H4 (cell line): Measurements from ENCODE around the gene TMTC2. TPM values are rescaled to one million over a fixed set of nuclear protein-coding genes. Genes with fewer than 3 reads are reported as not detected.

Experiments used
- DNase-seq: peaks from one replicate; pipeline ENCODE4 v3.0.0-alpha.2; 2015; ENCODE audit warnings: low spot score
- total RNA-seq: library from RNA; depleted of rRNA; stranded (reverse); fragments of >200 nt; shearing (Covaris generic); gene quantifications from 2 replicates; pipeline ENCODE4 v1.2.3, GENCODE V29; 2014

The TMTC2 gene
- total RNA-seq, 1 experiment from 2014 or later, result 2.6 TPM

- DNase-seq, result no peak
These were observed 193.8 kb downstream of the TMTC2 start for GRCh38 chr12:82880442-82880901.

GRCh38 chr12:82883394-82884355 lies 197.0 kb downstream of the TMTC2 start:
- no peak for DNase-seq

DNA sequence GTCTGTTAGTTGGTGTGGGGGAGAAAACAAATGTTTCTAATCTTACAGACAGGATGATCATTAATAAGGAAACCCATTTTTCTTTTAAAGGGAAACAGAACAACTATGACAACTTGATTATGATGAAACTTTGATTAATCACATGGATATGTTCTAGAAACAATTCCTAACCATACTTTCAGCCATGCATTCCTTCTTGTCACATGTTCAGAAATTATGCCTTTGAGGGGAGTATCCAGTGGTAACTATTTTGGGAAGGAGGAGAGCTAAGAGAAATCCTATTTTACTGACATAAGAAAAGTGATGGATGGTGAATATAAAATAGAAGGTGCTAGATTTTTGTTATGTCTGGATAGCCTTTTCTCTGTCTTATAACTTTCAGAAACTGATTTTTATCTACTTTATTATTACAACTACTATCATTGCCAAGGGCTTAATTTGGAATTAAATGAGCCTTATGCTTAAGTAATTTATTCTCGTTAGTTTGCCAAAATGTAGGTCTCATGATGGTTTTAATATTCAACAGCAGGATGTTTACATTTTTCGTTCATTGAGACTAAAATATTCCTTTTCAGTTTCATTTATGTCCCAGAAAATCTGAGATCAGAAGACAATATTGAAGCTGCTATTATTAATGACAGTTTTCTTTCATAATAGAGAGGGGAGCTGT lies 200.1 kb downstream of the TMTC2 start:
- no peak for DNase-seq

DNA sequence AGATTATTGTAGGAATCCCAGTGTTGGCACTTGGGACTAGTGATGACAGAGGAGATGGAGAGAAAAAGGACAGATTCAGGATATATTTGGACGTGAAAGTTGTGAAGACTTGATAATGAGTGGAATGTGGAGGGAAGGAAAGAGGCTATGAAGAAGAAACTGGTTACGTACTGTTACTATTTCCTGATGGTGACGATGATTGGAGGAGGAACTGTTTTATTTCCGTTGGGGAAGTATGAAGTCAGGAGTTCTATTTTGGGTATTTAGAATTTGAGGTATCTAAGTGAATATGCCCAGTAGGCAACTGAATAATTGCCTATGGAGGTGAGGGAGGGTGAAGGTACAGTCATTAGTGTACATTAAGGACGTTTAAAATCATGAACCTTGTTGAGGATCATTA lies 207.2 kb downstream of the TMTC2 start:
- no peak for DNase-seq

- no peak for DNase-seq
These were observed 209.6 kb downstream of the TMTC2 start for GRCh38 chr12:82896277-82896676.

GRCh38 chr12:82896979-82897378 lies 210.3 kb downstream of the TMTC2 start:
- DNase-seq, result peak; percentile 43

GRCh38 chr12:82898441-82898840 lies 211.7 kb downstream of the TMTC2 start:
- no peak for DNase-seq

GRCh38 chr12:82904219-82904790 lies 217.6 kb downstream of the TMTC2 start:
- DNase-seq, result no peak

- DNase-seq, result no peak
These were observed 223.7 kb downstream of the TMTC2 start for GRCh38 chr12:82910246-82910893.

- DNase-seq, result peak; percentile 40
These were observed 225.7 kb downstream of the TMTC2 start for GRCh38 chr12:82912406-82912805.

GRCh38 chr12:82919388-82920054 lies 232.8 kb downstream of the TMTC2 start:
- no peak for DNase-seq

- no peak for DNase-seq
These were observed 237.2 kb downstream of the TMTC2 start for GRCh38 chr12:82923935-82924334.

DNA sequence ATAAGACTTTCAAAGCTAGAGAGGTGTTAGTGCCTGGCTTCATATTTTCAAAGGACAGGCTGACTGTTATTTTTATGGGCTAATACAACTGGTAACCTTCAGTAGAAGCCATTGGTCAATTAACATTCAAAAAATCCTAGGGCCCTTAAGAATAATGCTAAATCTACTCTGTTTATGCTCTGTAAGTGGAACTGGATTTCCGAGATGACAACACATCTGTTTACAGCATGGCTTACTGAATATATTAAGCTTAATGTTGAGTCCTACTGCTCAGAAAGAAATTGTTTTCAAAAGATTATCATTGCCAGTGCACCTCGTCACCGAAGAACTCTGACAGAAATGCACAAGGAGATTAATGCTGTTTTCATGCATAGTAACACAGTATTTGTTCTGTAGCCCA lies 239.9 kb downstream of the TMTC2 start:
- DNase-seq, result no peak

DNA sequence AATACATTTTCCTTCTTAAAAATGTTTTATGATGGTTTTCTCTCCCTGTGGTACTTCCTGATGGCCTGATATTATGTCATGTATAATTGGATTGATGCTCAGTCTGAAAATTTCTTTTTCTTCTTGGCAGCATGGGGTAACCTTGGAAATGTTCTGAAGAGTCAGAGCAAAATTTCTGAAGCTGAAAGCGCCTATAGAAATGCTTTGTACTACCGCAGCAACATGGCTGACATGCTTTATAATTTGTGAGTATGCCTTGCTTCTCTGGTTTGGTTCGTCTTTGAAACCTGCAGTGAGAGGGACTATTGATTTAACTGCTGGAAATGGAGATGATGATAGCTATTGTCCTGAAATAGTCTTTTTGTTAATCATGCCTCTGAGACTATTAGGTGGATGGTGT lies 243.6 kb downstream of the TMTC2 start:
- DNase-seq, result no peak

- DNase-seq, result no peak
These were observed 244.8 kb downstream of the TMTC2 start for GRCh38 chr12:82931349-82932116.

DNA sequence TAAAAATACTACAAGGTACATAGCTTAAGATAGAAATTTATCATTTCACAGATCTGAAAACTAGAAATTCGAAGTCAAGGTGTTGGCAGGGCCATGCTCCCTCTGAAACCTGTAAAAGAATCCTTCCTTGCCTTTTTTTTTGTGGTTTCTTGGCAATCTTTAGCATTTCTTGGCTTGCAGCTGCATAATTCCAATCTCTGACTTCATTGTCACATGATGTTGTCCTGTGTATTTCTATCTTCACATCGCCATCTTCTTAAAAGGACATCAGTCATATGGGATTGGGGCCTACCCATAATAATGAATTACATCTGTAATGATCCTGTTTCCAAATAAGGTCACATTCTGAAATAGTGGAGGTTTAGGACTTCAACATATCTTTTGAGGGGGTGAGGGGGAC lies 250.4 kb downstream of the TMTC2 start:
- DNase-seq, result no peak

DNA sequence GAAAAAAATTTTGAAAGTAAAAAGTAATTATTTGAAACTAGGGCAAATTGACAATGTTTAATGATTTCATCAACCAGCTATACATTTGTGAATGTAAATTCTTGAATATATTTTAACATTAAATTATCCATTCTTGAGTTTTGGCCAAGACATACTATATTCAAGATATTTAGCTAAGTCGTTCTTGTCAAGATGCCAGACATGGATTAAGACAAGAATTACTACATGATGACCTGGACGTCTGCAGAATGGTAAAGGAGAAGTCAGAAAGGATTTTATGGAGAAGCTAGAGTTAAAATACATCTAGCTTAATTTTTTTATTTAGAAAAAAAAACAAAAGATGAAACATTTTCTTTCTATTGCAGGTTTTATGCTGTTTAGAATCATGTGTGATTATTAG lies 255.8 kb downstream of the TMTC2 start:
- no peak for DNase-seq

GRCh38 chr12:82942991-82943401 lies 256.3 kb downstream of the TMTC2 start:
- peak; percentile 7 for DNase-seq

DNA sequence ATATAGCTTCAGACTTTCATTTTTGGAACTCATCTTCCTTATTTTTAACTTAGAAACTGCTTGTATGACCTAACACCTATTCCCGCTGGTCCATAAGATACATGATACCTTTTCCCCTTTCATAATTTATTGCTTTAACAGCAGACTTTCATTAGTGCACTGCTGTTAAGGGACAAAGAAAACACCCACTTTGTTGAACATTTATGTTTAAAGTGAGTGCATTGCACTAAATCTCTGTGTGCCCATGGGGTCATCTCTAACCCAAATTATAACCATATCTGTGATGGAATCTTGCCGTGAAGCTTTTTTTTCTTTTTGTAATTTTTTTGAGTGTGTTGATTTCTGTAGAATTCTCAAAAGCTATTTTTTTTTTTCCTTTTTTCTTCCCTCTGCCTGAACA lies 261.8 kb downstream of the TMTC2 start:
- no peak for DNase-seq

GRCh38 chr12:82950356-82950755 lies 263.6 kb downstream of the TMTC2 start:
- no peak for DNase-seq

GRCh38 chr12:82952946-82953345 lies 266.2 kb downstream of the TMTC2 start:
- no peak for DNase-seq
